Limb (tissue), 2 donors: ENCODE results near the gene TLL2.

Source experiments
- DNase-seq, 2 donors: peaks; one replicate each; pipeline ENCODE4 v3.0.0-alpha.2; 2016; ENCODE audit errors: extremely low spot score in 2 of 2

Gene TLL2

DNA sequence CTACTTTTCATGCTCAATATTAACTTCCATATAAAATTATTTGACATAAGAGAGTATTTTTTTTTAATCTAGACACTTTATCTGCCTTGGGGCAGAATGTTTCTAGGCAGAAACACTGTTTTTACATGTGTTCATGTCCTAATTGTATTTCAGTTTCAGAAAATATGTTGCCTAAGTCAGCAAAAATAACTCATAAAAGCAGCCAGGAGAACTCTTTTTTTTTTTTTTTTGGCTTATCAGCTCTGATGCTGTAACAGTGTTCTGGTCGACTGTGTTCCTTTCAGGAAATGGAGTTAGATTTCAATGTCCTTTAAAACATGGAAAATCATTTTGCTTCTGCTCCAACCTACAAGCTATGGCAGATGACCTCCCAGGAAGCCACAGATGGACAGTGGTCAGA, 91.7 kb downstream of the TLL2 start:
- DNase-seq: no peak

DNA sequence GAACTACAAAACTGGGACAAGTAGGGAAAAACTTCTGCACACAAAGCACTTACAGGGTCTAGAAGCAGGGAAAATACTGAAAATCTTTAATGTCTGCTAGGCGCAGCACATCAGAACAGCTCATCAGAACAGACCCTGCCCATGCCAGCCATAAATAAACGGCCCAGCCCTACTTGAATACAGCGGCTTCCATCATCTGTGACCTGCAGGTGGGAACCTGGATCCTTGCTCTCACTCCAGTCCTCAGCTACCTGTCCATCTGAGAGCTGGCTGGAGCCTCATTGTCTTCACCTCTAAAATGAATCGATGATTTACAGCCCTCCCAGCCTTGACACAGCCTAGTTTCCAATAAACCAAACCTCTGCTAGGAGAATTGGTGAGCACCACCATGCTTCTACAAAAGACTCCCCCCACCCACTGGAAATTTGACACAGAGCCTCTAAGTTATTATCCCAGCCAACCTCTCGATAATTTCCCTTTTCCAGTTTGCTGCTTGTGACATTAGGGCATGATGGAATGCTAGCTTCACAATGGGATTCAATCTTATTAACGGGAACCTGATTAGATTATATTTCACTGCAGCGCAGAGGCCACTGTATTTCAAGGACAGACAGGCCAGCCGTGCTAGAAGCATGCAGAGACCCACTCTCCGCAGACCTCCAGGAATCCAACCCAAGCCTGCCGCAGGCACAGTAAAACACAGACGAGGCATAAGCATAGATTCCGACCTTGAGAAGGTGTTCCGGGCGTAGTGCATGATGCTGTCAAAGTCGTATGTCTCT, 93.3 kb downstream of the TLL2 start:
- DNase-seq: no peak

DNA sequence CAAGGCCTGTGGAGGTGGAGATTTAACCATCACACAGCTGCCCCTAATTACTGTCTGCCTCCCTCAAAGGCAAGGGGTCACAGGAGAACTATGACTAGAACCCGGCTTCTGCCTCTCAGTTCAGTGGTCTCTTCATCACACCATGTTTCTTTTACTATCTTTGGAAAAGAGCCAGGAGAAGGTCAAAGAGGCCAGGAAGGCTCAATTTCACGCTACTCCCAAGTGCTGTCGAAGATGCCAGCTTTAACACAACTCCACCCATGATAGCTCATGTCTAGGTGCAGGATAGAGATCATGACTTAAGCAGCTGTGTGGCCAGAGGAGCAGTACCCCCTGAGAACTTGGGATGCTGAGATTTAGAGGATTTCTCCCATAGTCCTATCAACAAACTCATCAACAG, 94.4 kb downstream of the TLL2 start:
- no peak for DNase-seq

DNA sequence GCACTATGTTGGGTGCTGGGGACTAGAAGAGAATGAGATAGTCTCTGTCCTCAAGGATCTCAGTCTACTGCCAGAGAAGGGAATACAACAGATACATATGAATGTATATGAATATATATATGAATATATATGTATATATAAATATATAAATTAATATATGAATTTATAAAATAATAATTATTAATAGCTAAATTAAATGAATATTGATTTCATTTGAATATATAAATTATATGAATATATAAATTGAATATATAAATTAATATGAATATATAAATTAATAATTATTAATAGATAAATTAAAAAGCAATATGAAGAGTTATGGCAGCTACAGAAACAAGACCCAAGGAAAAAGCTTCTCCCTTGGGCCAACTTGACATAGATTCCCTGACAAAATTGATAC, 95.1 kb downstream of the TLL2 start:
- no peak for DNase-seq

DNA sequence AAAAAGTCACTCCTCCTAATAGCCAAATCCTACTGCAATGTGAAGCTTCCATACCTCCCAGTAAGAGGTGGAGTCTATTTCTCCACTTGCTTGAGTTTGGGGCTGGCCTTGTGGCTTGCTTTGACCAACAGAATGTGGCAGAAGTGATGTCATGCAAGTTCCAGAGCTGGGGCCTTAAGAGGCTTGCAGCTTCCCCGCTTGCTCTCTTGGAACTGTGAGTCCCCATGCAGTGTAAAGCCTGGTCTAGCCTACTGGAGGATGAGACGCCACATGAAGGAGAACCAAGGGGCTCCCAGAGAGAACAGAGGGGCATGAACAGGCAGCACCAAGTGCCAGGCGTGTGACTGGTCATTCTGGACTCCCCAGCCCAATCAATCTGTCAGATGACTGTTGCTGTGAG, 96.3 kb downstream of the TLL2 start:
- peak in 1 of 2 donors; percentile 18 for DNase-seq

DNA sequence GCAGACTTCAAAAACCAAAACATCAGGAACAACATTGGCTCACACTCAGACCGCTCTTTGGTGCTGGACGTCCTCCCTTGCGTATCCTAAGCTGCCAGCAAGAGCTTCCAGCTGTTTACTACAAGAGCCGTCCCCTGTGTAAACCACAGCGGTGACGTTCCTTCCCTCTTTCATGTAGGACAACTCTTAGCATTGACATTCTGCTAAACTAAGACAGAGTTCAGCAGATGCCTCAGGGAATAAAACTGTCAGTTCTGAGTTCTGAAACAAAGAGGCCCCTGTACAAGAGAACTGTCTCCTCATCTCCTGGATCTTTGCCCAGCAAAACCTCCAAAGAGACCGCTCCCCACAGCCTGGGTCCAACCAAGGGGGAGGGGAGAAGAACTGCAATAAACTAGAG, 97.1 kb downstream of the TLL2 start:
- DNase-seq: peak in 1 of 2 donors; percentile 65

DNA sequence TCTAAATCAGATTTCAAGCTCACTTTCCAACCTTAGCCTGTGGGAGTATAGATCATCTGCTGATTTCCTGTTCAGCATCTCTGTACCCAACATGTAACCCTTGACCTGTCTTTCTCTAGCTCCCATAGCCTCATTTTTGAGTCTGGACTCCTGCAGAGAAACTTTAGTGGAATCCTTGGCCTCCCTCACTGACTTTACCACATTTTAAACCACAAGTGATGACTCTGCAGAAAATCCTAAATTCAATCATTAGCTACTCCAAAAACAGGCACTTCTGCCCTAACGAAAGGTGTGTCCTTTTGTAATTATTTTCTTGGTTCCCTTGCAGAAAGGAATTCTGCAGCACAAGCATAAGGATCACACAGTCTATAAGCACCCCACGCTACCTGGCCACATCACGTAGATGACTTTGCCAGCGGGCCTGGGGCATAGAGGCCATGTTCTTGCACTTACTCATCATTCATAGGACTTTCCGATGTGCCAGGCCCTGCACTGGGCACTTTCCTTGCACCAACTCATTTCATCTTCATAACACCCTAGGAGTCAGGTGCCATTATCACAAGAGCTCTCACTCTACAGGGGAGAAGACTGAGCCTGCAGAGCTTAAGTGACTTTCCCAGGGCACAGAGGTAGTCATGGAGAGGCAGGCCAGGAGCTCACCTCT, 97.7 kb downstream of the TLL2 start:
- no peak for DNase-seq

DNA sequence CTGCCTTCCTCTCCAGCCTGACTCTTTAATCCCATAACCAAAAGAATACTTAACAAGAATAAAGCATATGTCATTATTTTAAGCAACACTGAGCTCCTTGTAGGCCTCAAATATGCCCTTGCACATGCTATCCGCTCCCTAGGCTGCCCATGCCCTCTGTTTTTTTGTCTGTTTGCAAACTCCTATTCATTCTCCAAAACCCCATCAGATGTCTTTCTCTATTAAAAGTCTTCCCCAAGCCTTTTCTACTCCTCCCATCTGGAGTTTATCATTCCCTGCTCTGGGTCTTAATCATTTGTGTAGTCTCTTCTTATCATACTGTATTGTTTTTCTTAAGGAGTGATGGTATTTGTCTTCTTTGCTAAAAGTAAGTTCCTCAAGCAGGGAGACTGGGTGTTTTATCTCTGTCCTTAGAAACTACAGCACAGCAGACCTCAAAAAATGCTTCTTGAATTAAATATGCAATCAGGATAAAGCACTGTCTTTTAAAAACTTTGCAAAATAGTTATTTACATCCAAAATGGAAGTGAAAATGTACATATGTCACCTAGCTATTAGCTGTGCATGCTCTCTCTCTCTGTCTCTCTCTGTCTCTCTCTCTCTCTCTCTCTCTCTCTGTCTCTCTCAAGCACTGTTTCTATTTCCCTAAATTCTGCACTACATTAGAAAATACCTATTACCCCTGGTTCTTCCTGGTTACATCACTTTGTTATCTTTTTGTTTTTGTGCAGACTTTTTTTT, 98.4 kb downstream of the TLL2 start:
- DNase-seq: no peak

DNA sequence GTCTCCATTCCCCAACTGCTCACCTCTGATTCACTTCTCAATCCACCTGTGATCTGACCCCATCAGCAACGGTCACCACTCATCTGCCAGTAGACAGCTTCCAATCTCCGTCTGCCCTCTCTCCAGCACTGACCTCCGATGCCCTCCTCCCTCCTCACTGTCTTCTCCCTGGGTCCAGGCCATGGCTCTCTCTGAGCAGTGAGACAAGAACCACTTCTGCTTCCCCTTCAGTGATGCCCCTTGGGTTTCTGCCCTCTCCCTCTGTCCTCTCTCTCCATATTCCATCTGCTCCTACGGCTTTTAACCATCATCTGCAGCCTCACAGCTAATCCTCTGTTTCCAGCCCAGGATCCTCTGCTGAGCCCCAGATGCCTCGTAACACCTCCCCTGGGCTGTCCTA, 99.4 kb downstream of the TLL2 start:
- DNase-seq: no peak

DNA sequence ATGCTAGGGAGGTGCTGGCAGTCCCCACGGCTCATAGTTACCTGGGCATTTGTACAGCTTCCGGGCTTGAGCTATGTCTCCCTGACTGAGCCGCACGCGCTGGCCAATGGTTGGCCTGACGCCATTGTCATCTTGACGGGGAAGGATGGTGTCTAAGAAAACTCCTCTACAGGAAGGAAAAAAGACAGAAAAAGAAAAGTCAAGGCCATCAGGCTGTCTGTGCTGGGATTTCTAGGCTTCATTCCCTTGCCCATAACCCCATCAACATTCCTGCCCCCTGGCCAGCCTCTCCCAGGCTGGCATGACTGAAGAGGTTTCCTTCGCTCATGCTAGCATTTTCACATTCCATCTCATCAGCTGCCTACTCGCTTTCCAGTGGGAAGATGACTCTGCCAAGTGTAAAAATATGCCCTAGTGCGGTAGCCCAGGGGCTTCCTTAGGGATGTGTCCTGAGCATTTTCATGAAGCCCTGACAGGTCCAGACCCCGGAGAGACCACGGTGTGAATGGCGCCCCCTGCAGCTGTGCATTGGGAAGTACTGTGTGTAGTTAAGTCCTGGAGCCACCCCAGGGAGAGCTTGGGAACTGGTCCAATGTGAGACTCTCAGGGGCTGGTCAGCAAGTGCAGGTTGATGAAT, 100.5 kb downstream of the TLL2 start:
- DNase-seq: no peak

DNA sequence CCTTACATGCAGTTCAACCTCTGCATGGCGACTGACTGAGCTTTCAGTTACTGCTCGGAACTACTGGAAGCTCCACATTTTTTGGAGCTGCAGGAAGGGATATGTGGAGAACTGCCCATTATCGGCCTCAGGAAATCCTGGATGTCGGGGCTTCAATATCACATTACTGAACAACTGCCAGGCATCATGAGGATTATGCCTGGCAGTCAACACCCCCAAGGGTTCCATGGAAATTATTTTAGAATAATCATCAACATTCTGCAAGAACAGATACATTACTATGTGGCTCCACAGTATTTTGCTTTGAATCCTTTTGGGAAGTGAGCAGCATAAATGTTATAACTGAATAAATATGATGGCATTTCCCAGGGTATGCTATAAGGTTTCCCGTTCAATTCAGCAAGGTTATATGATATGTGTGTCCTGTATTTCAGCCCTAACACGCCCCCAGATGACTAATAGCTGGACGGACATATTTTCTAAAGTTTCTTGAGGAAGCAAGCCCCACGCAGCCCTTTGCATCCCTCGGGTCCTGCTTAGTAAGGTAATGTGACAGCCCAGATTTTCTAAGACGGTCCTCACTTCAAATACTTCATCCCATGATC, 101.9 kb downstream of the TLL2 start:
- DNase-seq: no peak

DNA sequence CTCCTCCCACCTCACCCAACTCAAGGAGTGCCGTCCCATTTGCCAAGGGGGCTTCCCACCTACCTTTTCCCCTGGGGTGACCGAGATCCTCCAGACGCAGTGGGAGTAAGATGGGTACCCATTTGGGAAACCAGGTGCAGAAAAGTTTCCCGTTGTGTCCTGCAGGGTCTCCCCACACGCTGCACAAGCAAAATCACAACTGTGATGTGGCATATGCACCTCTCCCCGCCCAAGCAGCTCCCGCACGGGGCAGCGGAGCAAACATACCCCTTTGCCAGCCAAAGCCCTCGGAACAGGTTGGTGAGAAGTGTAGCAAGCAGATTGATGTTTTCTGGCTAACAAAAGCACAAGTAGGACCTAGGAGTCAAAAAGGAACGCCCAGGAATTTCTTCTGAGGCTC, 103.4 kb downstream of the TLL2 start:
- DNase-seq: no peak

DNA sequence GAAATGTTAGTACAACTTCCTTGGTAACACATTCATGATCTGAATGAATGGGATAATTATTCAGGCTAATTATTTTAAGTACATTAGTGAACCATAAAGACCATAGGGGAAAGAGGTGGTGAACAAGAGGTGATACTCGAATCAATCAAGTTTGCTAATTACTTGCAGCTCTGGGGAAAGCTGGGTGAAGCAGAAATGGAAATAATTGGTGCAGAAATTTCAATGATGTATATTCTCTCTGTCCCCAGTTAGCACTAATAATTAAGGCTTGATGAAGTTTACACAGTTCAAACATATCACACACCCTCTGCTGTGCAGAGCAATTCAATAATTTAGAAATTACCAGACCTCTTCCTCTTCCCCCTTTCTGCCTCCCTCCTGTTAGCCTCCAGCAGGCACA, 105.5 kb downstream of the TLL2 start:
- no peak for DNase-seq

DNA sequence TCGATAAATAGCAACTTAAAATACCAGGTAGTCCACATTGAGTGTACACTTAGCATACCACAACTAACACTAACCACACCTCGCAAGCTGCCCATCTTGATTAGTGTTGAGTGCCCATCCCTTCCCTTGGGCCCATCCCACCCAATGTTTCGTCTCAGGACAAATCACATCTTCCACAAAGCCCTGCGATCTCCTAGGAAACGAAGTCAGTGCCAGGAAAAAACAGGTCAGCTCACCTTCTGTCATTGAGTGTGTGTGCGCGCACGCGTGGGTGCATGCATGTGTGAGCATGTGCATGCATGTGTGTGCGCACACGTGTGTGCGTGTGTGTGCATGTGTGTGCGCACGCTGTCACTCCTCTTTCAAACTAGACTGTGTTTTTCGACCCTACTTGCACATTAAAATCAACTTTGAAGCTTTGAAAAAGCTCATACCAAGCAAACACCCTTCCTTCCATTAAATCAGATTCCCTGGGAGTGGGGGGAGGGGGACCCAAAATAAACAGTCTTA, 106.1 kb downstream of the TLL2 start:
- peak in 1 of 2 donors; percentile 5 for DNase-seq

DNA sequence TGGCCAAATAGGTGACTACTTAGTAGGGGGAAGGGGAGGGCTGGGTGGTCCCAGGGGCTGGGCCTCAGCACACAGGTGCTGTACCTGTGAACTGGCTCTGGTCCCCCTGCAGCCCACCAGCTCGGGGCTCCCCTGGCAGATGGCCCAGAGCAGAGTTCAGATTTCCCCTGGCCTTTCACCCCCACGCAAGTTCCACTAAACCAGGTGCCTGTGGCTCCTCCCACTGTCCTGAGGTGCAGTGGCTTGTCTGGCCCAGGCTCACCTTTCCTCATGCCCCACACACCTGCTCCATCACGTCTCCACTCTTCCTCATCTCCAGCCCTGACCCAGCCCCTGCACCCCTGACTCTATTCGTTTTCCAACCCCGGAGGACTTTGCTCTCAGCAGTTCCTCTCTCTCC, 107.6 kb downstream of the TLL2 start:
- DNase-seq: no peak

DNA sequence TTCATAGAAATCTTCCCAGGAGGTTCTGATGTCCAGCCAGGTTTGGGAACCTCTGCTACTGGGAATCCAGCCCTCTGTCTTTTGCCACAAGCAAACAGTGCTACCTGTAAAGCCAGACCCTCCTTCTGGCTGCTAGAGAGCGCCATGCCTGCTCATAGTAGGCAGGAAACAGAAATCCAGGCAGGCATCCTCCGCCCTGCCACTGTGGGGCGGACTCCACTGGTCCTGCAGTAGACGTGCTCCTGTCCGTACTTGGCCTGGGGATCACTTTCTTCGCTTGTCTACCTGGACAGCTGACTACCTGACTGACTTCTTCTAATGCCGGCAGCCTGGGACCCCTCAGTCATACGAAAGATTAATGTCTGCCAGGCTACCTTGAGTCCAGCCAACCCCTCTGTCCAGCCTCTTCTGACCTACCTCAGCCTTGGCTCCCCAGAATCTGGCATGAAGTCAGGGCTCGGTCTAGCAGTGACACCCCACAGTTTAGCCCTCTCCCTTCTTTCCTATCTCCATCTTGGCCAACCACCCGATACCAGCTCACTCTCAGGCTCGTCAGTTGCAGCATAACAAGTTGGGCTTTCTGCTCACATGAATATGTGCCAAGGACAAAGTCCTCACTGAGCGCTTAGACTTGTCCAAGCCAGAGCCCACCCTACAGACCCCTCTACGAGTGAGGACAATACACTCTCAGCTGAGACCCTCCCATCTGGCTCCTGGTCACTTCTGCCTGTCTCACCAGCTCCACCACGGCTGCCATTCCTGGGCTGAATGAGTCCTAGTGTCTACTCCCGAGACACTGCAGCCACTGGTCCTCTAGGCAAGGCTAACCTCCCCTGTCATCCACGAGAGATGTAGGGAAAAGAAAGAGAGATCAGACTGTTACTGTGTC, 111.1 kb downstream of the TLL2 start:
- peak in 1 of 2 donors; percentile 9 for DNase-seq

DNA sequence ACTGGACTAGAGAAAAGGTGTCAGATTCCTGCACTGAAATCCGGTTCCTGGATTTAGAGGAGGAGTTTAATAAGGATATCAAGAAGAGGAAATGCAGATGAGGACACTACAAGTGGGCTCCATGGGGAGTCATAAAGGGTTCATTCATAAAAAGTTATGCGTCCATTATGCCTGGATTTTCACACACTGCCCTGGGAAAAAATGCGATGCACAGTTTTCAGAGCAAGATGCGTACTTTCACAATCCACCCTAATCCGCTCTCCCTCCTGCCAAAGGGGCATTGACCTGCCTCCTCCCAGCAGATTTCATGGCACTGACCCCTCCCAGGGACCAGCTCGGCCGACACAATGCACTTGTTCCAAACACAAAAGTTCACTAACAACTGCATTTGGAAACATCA, 112.7 kb downstream of the TLL2 start:
- peak in 1 of 2 donors; percentile 23 for DNase-seq

DNA sequence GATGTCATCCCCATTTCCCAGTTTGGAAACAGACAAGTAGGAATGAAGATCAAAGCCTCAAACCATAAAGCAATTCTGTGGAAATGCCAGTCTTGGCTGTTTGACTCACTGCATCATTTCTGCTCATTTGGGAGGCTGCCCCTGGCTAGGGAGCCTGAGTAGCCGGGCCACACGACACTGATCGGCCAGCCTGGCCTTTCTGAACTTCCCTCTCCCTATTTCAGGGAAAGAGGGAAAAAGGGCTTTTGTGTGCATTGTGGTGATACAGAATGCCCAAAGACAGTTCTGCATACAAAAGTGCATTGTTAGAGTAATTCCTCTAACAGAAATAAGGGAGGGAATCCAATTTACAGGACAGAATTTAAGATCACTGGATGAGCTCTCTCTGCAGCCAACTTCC, 113.3 kb downstream of the TLL2 start:
- no peak for DNase-seq

DNA sequence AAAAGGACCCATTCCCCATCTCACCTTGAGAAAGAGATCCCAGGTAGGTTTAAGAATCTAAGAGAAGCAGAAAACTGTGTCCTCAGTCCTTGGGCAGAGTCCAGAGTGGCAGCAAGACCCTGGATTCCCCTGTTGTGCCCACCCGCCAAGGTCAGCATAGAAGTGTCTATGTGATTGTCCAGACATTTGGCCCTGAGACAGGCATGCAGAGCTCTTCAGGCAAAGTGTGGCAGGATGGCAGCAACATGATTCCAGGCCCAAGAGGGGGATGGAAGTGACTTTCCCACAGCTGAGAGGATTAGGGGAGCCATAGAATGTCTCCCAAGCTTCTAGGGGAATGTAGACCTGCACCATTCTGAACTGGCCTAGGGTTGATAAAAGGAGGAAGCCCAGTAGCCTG, 115.8 kb downstream of the TLL2 start:
- no peak for DNase-seq
